Adrenal gland (tissue), 5 donors: ENCODE measurements around the gene AMBP.

Experiments used
- CTCF ChIP-seq, 6 experiments: fragments of 450-650 bp in 4 of 6; fragments of 200-600 bp in 2 of 6; sonication (generic) in 1 of 6; IDR thresholded peaks; 1 replicate in 5 of 6; 2 replicates in 1 of 6; pipeline versions ENCODE4 v1.5.1 to v1.8.0; 2016 to 2021; ENCODE audit warnings: antibody characterized with exemption in 6 of 6, mild to moderate bottlenecking in 2 of 6, moderate library complexity in 1 of 6
- POLR2A ChIP-seq, 2 donors: fragments of 450-650 bp; IDR thresholded peaks; one replicate each; pipeline ENCODE4 v1.6.1; 2017; ENCODE audit warnings: antibody characterized with exemption in 2 of 2, mild to moderate bottlenecking in 2 of 2, moderate library complexity in 1 of 2
- donor health status: DM: no; HTN: no; CAD: no.

- no peak for TF ChIP-seq CTCF (IDR thresholded peaks at IDR 0.05)
- no peak for TF ChIP-seq POLR2A (IDR thresholded peaks at IDR 0.05)
Measured at GRCh38 chr9:114102484-114102883, 24.4 kb upstream of the AMBP start.
